CD14-positive monocyte (primary cell): Measurements from ENCODE around the gene ZNF385C. TPM values are rescaled to one million over a fixed set of nuclear protein-coding genes. Genes with fewer than 3 reads are reported as not detected.
A peak's percentile ranks its signal among the peaks of the same experiment; 100 is the strongest.

Source experiments
- DNase-seq, 3 donors: peaks; one replicate each; pipeline ENCODE4 v3.0.0-alpha.2; 2011 to 2022
- H2AFZ ChIP-seq: 2 replicates; pipeline ENCODE4 v1.6.0; 2012; ENCODE audit warnings: mild to moderate bottlenecking, low read depth, low read length, inconsistent platforms; ENCODE audit not compliant: insufficient read depth, poor library complexity, severe bottlenecking
- H3K27ac ChIP-seq, 2 donors: 1 replicate in 1 of 2; 2 replicates in 1 of 2; pipeline ENCODE4 v1.5.1; 2012 to 2013; ENCODE audit warnings: low read length in 2 of 2, control low read depth in 1 of 2, inconsistent platforms in 1 of 2, low read depth in 1 of 2, mild to moderate bottlenecking in 1 of 2
- H3K27me3 ChIP-seq, 2 donors: one replicate each; pipeline versions ENCODE4 v1.6.0 to v1.6.1; 2011 to 2013; ENCODE audit warnings: low read length in 2 of 2; ENCODE audit not compliant: control insufficient read depth in 2 of 2, insufficient read depth in 2 of 2
- H3K36me3 ChIP-seq, 2 donors: replicated peaks in 1 of 2; 1 replicate in 1 of 2; 2 replicates in 1 of 2; pipeline versions ENCODE4 v1.5.1 to v1.6.1; 2012 to 2013; ENCODE audit warnings: low read length in 2 of 2, control low read depth in 1 of 2, inconsistent platforms in 1 of 2, mild to moderate bottlenecking in 1 of 2; ENCODE audit not compliant: insufficient read depth in 2 of 2, control insufficient read depth in 1 of 2
- H3K4me1 ChIP-seq, 2 donors: 1 replicate in 1 of 2; 2 replicates in 1 of 2; pipeline versions ENCODE4 v1.5.1 to v1.6.1; 2012 to 2013; ENCODE audit warnings: low read length in 2 of 2, control low read depth in 1 of 2, inconsistent platforms in 1 of 2, mild to moderate bottlenecking in 1 of 2, moderate library complexity in 1 of 2; ENCODE audit not compliant: insufficient read depth in 2 of 2, control insufficient read depth in 1 of 2
- H3K4me2 ChIP-seq: replicated peaks from 2 replicates; pipeline ENCODE3; 2012; ENCODE audit warnings: low read length, moderate library complexity, mild to moderate bottlenecking; ENCODE audit not compliant: poor library complexity, severe bottlenecking; ENCODE audit errors: extremely low read depth
- H3K4me3 ChIP-seq, 3 experiments: fragments of 200-600 bp in 1 of 3; sonication (generic) in 1 of 3; replicated peaks in 1 of 3; 1 replicate in 2 of 3; 2 replicates in 1 of 3; pipeline ENCODE4 v1.5.1; 2011 to 2013; ENCODE audit warnings: low read length in 3 of 3, mild to moderate bottlenecking in 3 of 3, control low read depth in 2 of 3, low read depth in 2 of 3, inconsistent platforms in 1 of 3, moderate library complexity in 1 of 3
- H3K79me2 ChIP-seq: 2 replicates; pipeline ENCODE4 v1.6.0; 2012; ENCODE audit warnings: mild to moderate bottlenecking, control low read depth, inconsistent platforms, low read length, moderate library complexity; ENCODE audit not compliant: insufficient read depth
- H3K9ac ChIP-seq: 2 replicates; pipeline ENCODE4 v1.6.0; 2017; ENCODE audit warnings: low read length, mild to moderate bottlenecking; ENCODE audit not compliant: insufficient read depth, poor library complexity, severe bottlenecking
- H3K9me3 ChIP-seq, 2 donors: replicated peaks in 1 of 2; 1 replicate in 1 of 2; 2 replicates in 1 of 2; pipeline versions ENCODE4 v1.5.1 to v1.6.1; 2012 to 2013; ENCODE audit warnings: low read length in 2 of 2, control low read depth in 1 of 2; ENCODE audit not compliant: control insufficient read depth in 1 of 2, insufficient read depth in 1 of 2
- H4K20me1 ChIP-seq: 2 replicates; pipeline ENCODE4 v1.6.0; 2012; ENCODE audit warnings: mild to moderate bottlenecking, low read length, control low read depth, moderate library complexity; ENCODE audit not compliant: insufficient read depth
- H3K27ac Mint-ChIP-seq, 7 donors: one replicate each; pipeline ENCODE4 v1.8.0; 2020; ENCODE audit warnings: mild to moderate bottlenecking in 7 of 7, mixed read lengths in 7 of 7, moderate library complexity in 6 of 7, inconsistent platforms in 2 of 7
- H3K27me3 Mint-ChIP-seq, 3 donors: one replicate each; pipeline ENCODE4 v1.8.0; 2021 to 2022; ENCODE audit warnings: low read depth in 3 of 3, mild to moderate bottlenecking in 3 of 3, mixed read lengths in 3 of 3, moderate library complexity in 3 of 3, inconsistent platforms in 1 of 3
- H3K36me3 Mint-ChIP-seq, 2 donors: one replicate each; pipeline ENCODE4 v1.8.0; 2020; ENCODE audit warnings: mixed read lengths in 2 of 2, inconsistent platforms in 1 of 2, mild to moderate bottlenecking in 1 of 2
- H3K4me1 Mint-ChIP-seq: one replicate; pipeline ENCODE4 v1.8.0; 2020; ENCODE audit warnings: mild to moderate bottlenecking, mixed read lengths
- H3K4me3 Mint-ChIP-seq, 2 donors: one replicate each; pipeline ENCODE4 v1.8.0; 2020; ENCODE audit warnings: mild to moderate bottlenecking in 2 of 2, mixed read lengths in 2 of 2, moderate library complexity in 1 of 2
- H3K9me3 Mint-ChIP-seq, 7 donors: one replicate each; pipeline ENCODE4 v1.8.0; 2020 to 2022; ENCODE audit warnings: mixed read lengths in 7 of 7, mild to moderate bottlenecking in 6 of 7, moderate library complexity in 6 of 7, inconsistent platforms in 2 of 7
- CTCF ChIP-seq: fragments of 200-600 bp; IDR thresholded peaks from one replicate; pipeline ENCODE4 v1.8.0; 2022; ENCODE audit warnings: antibody characterized with exemption, mild to moderate bottlenecking
- WGBS: methylation state at CpG from one replicate; pipeline ENCODE4 v1.1.5; 2013; ENCODE audit warnings: missing lambda C conversion rate; ENCODE audit not compliant: insufficient coverage; 5-methylcytosine and 5-hydroxymethylcytosine counted together
- intact Hi-C, 2 donors: fragments of 100-400 bp; cut with micrococcal nuclease; formaldehyde crosslinking; loops; one replicate each; pipeline versions ENCODE4 v1.15.0 to v1.15.1; 2023
- polyA plus RNA-seq, 3 donors: library from polyadenylated mRNA; depleted of rRNA in 1 of 3; unstranded in 2 of 3; stranded (reverse) in 1 of 3; fragments of 300-500 nt in 2 of 3; fragments of >200 nt in 1 of 3; fragmentation: Illumina TruSeq in 2 of 3; gene quantifications; 1 replicate in 2 of 3; 2 replicates in 1 of 3; pipeline ENCODE4 v1.2.3, GENCODE V29; 2012 to 2021

Gene ZNF385C
- polyA plus RNA-seq, 3 donors, result 0.09 to 0.55 TPM; not detected in 1

- H2AFZ ChIP-seq, result no peak overlapping the region
- H3K79me2 ChIP-seq, result peaks cover 27% of the 10 kb centered on the region
- H3K4me3 ChIP-seq, result no peak overlapping the region
- intact Hi-C loops, result no loop called here
- no peak overlapping the region for H3K27ac ChIP-seq
- H3K27me3 ChIP-seq, result no peaks in the 10 kb centered on the region
- H3K36me3 ChIP-seq, result peaks cover 65 to 68% of the 10 kb centered on the region in 2 donors
- Mint-ChIP-seq H3K9me3 (no peaks in the 10 kb centered on the region), H3K27ac (peak overlapping the region in 1 of 7 donors; percentile 50), H3K4me1 (peaks cover 23% of the 10 kb centered on the region), H3K4me3 (no peak overlapping the region), H3K27me3 (no peaks in the 10 kb centered on the region), H3K36me3 (peaks cover 72 to 78% of the 10 kb centered on the region in 2 donors)
- H3K4me2 ChIP-seq, result no peak overlapping the region
- H4K20me1 ChIP-seq, result peaks cover 75% of the 10 kb centered on the region
- 100% methylated on average over 3 of the region's 6 CpGs for WGBS
- no peak for TF ChIP-seq CTCF
- no peak for DNase-seq
- no peak overlapping the region for H3K9ac ChIP-seq
- H3K4me1 ChIP-seq, result peaks cover 18 to 19% of the 10 kb centered on the region in 2 donors
- H3K9me3 ChIP-seq, result no peaks in the 10 kb centered on the region
Observed at GRCh38 chr17:42127414-42127813, 29.1 kb upstream of the ZNF385C start.

GRCh38 chr17:42126836-42127235 is 28.6 kb upstream of the ZNF385C start:
- H3K9me3 ChIP-seq, result no peaks in the 10 kb centered on the region
- H3K27me3 ChIP-seq, result no peaks in the 10 kb centered on the region
- peaks cover 12 to 13% of the 10 kb centered on the region in 2 donors for H3K4me1 ChIP-seq
- no peak overlapping the region for H3K4me3 Mint-ChIP-seq
- no peaks in the 10 kb centered on the region for H3K27me3 Mint-ChIP-seq
- H3K4me3 ChIP-seq, result no peak overlapping the region
- H4K20me1 ChIP-seq, result peaks cover 70% of the 10 kb centered on the region
- WGBS, result 73% methylated on average over 3 of the region's 3 CpGs
- no peak overlapping the region for H3K4me2 ChIP-seq
- no peak overlapping the region for H3K9ac ChIP-seq
- DNase-seq, result no peak
- H3K4me1 Mint-ChIP-seq, result peaks cover 17% of the 10 kb centered on the region
- no peak overlapping the region for H3K27ac ChIP-seq
- H3K79me2 ChIP-seq, result peaks cover 25% of the 10 kb centered on the region
- no peak overlapping the region for H2AFZ ChIP-seq
- peak overlapping the region in 1 of 7 donors; percentile 46 for H3K27ac Mint-ChIP-seq
- intact Hi-C loops, result no loop called here
- TF ChIP-seq CTCF, result no peak
- H3K9me3 Mint-ChIP-seq, result no peaks in the 10 kb centered on the region
- peaks cover 72 to 80% of the 10 kb centered on the region in 2 donors for H3K36me3 Mint-ChIP-seq
- peaks cover 65 to 68% of the 10 kb centered on the region in 2 donors for H3K36me3 ChIP-seq
